Tibial nerve (tissue), 4 donors: Measurements from ENCODE around the gene SIRT7. TPM values are rescaled to one million over a fixed set of nuclear protein-coding genes. Genes with fewer than 3 reads are reported as not detected.
A peak's percentile ranks its signal among the peaks of the same experiment; 100 is the strongest.

Experiments used
- DNase-seq, 2 donors: peaks; one replicate each; pipeline ENCODE4 v3.0.0-alpha.2; 2019; ENCODE audit warnings: low spot score in 2 of 2
- H3K27ac ChIP-seq, 4 donors: fragments of 200-600 bp; sonication (generic) in 3 of 4; one replicate each; pipeline ENCODE4 v1.5.1; 2017 to 2019; ENCODE audit warnings: mild to moderate bottlenecking in 1 of 4
- H3K27me3 ChIP-seq, 2 donors: fragments of 200-600 bp; sonication (generic) in 1 of 2; one replicate each; pipeline versions ENCODE4 v1.5.1 to v1.6.0; 2017 to 2019
- H3K36me3 ChIP-seq, 3 donors: fragments of 200-600 bp; sonication (generic); one replicate each; pipeline ENCODE4 v1.5.1; 2018 to 2019
- H3K4me1 ChIP-seq, 4 donors: fragments of 200-600 bp; sonication (generic) in 3 of 4; one replicate each; pipeline ENCODE4 v1.5.1; 2017 to 2019
- H3K4me3 ChIP-seq, 4 donors: fragments of 200-600 bp; sonication (generic) in 3 of 4; one replicate each; pipeline ENCODE4 v1.5.1; 2017 to 2019; ENCODE audit warnings: mild to moderate bottlenecking in 1 of 4, moderate library complexity in 1 of 4
- H3K9me3 ChIP-seq, 4 donors: fragments of 200-600 bp; sonication (generic) in 3 of 4; one replicate each; pipeline ENCODE4 v1.5.1; 2017 to 2019
- EP300 ChIP-seq, 2 donors: sonication (generic); formaldehyde crosslinking; IDR thresholded peaks; one replicate each; pipeline ENCODE4 v1.6.1; 2017; ENCODE audit warnings: antibody characterized with exemption in 2 of 2, mild to moderate bottlenecking in 1 of 2
- POLR2A ChIP-seq, 2 donors: fragments of 450-650 bp; IDR thresholded peaks; one replicate each; pipeline ENCODE4 v1.6.1; 2017; ENCODE audit warnings: antibody characterized with exemption in 2 of 2, mild to moderate bottlenecking in 2 of 2, moderate library complexity in 2 of 2
- WGBS, 2 donors: methylation state at CpG; one replicate each; pipeline ENCODE4 v1.1.5; 2018; 5-methylcytosine and 5-hydroxymethylcytosine counted together
- total RNA-seq, 4 donors: library from RNA; depleted of rRNA; stranded (reverse); fragments of >200 nt; gene quantifications; one replicate each; pipeline ENCODE4 v1.1.0, GENCODE V29; 2016
- TF ChIP-seq, protein P1 (sequence below), 5 experiments: fragments of 200-600 bp in 3 of 5; fragments of 450-650 bp in 2 of 5; sonication (generic) in 3 of 5; IDR thresholded peaks; one replicate each; pipeline ENCODE4 v1.5.1; 2016 to 2019; ENCODE audit warnings: antibody characterized with exemption in 5 of 5, mild to moderate bottlenecking in 3 of 5, moderate library complexity in 2 of 5

Gene SIRT7
- total RNA-seq, 4 donors from 2014 or later: 22.3 to 42.2 (median 30.7) TPM

DNA sequence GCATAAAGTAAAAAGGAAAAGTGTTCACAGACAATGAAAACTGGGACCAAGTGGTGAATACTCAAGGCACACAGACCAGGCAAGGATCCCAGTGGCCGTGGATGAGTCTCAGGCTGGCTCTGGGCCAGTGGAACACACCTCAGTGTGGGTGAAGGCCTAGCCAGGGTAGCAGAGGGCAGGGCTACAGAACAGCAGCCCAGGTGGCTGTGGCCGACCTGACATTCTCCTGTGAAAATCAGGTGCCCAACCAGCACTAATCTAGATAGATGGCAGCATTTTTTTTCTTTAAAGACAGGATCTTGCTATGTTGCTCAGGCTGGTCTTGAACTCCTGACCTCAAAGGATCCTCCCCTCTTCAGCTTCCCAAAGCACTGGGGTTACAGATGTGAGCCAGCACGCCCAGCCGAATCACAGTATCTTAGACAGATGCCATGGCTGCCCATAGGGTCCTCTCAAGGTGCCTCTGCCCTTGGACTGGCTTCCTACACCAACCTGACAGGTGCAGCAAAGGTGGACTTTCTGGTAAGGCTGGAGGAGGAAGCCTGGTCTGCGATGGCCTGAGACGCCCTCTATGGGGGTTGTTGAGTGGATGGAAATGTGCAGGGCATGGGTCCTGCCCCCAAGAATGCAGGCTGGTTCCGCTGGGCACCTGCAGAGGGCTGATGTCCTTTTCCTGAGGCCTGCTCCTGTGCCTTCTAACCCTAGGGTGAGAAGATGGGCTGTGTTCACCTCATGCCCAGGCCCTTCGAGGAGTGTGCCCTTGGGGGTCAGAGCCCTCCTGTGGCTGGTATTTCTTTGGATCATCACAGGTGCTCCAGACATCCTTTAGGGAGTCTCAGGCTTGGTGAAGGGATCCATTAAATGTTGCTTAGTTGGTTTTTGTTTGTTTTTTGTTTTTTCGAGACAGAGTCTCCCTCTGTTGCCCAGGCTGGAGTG, 53.9 kb downstream of the SIRT7 start:
- H3K27me3 ChIP-seq: no peaks in the 10 kb centered on the region
- H3K4me3 ChIP-seq: no peak overlapping the region
- H3K27ac ChIP-seq: peak overlapping the region in 1 of 4 donors; percentile 32
- peaks cover 0 to 61% (median 10%) of the 10 kb centered on the region in 3 donors for H3K36me3 ChIP-seq
- H3K4me1 ChIP-seq: peaks cover 0 to 71% (median 34%) of the 10 kb centered on the region in 4 donors
- no peaks in the 10 kb centered on the region for H3K9me3 ChIP-seq
- DNase-seq: no peak
- TF ChIP-seq, protein P1, sequence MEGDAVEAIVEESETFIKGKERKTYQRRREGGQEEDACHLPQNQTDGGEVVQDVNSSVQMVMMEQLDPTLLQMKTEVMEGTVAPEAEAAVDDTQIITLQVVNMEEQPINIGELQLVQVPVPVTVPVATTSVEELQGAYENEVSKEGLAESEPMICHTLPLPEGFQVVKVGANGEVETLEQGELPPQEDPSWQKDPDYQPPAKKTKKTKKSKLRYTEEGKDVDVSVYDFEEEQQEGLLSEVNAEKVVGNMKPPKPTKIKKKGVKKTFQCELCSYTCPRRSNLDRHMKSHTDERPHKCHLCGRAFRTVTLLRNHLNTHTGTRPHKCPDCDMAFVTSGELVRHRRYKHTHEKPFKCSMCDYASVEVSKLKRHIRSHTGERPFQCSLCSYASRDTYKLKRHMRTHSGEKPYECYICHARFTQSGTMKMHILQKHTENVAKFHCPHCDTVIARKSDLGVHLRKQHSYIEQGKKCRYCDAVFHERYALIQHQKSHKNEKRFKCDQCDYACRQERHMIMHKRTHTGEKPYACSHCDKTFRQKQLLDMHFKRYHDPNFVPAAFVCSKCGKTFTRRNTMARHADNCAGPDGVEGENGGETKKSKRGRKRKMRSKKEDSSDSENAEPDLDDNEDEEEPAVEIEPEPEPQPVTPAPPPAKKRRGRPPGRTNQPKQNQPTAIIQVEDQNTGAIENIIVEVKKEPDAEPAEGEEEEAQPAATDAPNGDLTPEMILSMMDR (IDR thresholded peaks at IDR 0.05): no peak
- no peak for TF ChIP-seq EP300 (IDR thresholded peaks at IDR 0.05)
- TF ChIP-seq POLR2A (IDR thresholded peaks at IDR 0.05): no peak
- 66 to 80% methylated on average over 6 to 7 of the region's 9 CpGs for WGBS, 2 donors

DNA sequence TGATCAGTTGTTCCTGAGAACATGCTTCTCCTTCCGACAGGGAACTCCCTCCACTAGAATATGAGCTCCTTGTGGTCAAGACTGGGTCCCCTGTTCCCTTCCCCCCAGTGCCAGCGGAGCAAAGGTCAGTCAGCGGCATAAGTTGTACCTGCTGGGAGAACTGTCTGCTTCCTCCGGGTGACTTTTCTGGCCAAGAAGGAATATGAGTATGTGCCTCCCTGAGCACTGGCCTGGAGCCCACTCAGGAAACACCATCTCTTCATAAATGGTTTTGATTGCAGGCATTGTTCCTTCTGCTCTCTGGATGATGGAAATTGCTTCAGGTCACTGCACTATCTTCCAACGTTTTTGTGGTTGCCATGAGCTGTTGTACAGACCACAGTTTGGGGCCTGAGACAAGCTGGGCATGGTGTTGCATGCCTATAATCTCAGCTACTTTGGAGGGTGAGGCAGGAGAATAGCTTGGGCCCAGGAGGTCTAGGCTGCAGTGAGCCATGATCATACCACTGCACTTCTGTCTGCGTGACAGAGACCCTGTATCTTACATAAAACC, 54.8 kb downstream of the SIRT7 start:
- no peaks in the 10 kb centered on the region for H3K9me3 ChIP-seq
- TF ChIP-seq, protein P1 (IDR thresholded peaks at IDR 0.05): no peak
- TF ChIP-seq POLR2A (IDR thresholded peaks at IDR 0.05) (no peak), EP300 (IDR thresholded peaks at IDR 0.05) (no peak)
- peaks cover 0 to 61% (median 3%) of the 10 kb centered on the region in 3 donors for H3K36me3 ChIP-seq
- H3K27ac ChIP-seq: peak overlapping the region in 2 of 4 donors; percentile 2 to 12
- H3K4me1 ChIP-seq: peaks cover 0 to 71% (median 36%) of the 10 kb centered on the region in 4 donors
- H3K4me3 ChIP-seq: no peak overlapping the region
- DNase-seq: no peak
- WGBS, 2 donors: 73 to 78% methylated on average over 6 of the region's 6 CpGs
- H3K27me3 ChIP-seq: no peaks in the 10 kb centered on the region

Other genes starting within 250 kb of the SIRT7 start
- gene ARL16, start 234.4 kb downstream of the SIRT7 start, total RNA-seq: 10 to 100 TPM; 22.1 to 37.9 (median 34.3) TPM
- 100 to 1,000 TPM in 2 of 4 donors, 10 to 100 TPM in 2; 75.2 to 166 (median 104) TPM for gene HGS, start 234.2 kb downstream of the SIRT7 start, total RNA-seq
- gene MRPL12, start 214.8 kb downstream of the SIRT7 start, total RNA-seq: 10 to 100 TPM; 26.1 to 63.3 (median 35.8) TPM
- 10 to 100 TPM; 10.8 to 32.1 (median 22.6) TPM for gene SLC25A10, start 205.9 kb downstream of the SIRT7 start, total RNA-seq
- gene GCGR, start 114.0 kb downstream of the SIRT7 start, total RNA-seq: 10 to 100 TPM in 2 of 4 donors, 1 to 10 TPM in 2; 1.8 to 14.7 (median 8.1) TPM
- 100 to 1,000 TPM in 1 of 4 donors, 10 to 100 TPM in 3; 78.7 to 105 (median 92.5) TPM for gene MCRIP1, start 84.9 kb downstream of the SIRT7 start, total RNA-seq
- 1 to 10 TPM in 1 of 4 donors, not detected in 3; 2.6 TPM for gene PPP1R27, start 83.1 kb downstream of the SIRT7 start, total RNA-seq
- 100 to 1,000 TPM; 385 to 594 (median 472) TPM for gene P4HB, start 57.6 kb downstream of the SIRT7 start, total RNA-seq
- gene ARHGDIA, start 46.8 kb downstream of the SIRT7 start, total RNA-seq: 100 to 1,000 TPM; 190 to 484 (median 237) TPM
- 10 to 100 TPM; 44.5 to 67.2 (median 63.5) TPM for gene ALYREF, start 26.6 kb downstream of the SIRT7 start, total RNA-seq
- gene ANAPC11, start 26.5 kb downstream of the SIRT7 start, total RNA-seq: 100 to 1,000 TPM in 3 of 4 donors, 10 to 100 TPM in 1; 95.4 to 116 (median 106) TPM
- 1 to 10 TPM in 3 of 4 donors, not detected in 1; 4.2 to 8.7 (median 5.4) TPM for gene NPB, start 15.9 kb downstream of the SIRT7 start, total RNA-seq
- gene PCYT2, start 6.8 kb downstream of the SIRT7 start, total RNA-seq: 10 to 100 TPM; 36.0 to 64.9 (median 46.6) TPM
- 10 to 100 TPM; 17.9 to 25.5 (median 22.5) TPM for gene MAFG, start 9.6 kb upstream of the SIRT7 start, total RNA-seq
- 1 to 10 TPM; 6.3 to 9.9 (median 6.9) TPM for gene PYCR1, start 19.1 kb upstream of the SIRT7 start, total RNA-seq
- gene MYADML2, start 29.1 kb upstream of the SIRT7 start, total RNA-seq: not detected
- not detected for gene NOTUM, start 43.0 kb upstream of the SIRT7 start, total RNA-seq
- 10 to 100 TPM; 32.9 to 82.8 (median 55.6) TPM for gene ASPSCR1, start 59.5 kb upstream of the SIRT7 start, total RNA-seq
- gene CENPX, start 104.7 kb upstream of the SIRT7 start, total RNA-seq: 100 to 1,000 TPM in 1 of 4 donors, 10 to 100 TPM in 3; 69.9 to 143 (median 78.0) TPM
- gene LRRC45, start 105.1 kb upstream of the SIRT7 start, total RNA-seq: 10 to 100 TPM; 13.1 to 25.8 (median 15.3) TPM
- 10 to 100 TPM in 1 of 4 donors, 1 to 10 TPM in 3; 2.4 to 14.7 (median 5.4) TPM for gene RAC3, start 113.5 kb upstream of the SIRT7 start, total RNA-seq
- gene DCXR, start 119.5 kb upstream of the SIRT7 start, total RNA-seq: 100 to 1,000 TPM; 236 to 347 (median 269) TPM
- 10 to 100 TPM; 43.5 to 70.2 (median 64.4) TPM for gene RFNG, start 133.6 kb upstream of the SIRT7 start, total RNA-seq
- gene GPS1, start 133.7 kb upstream of the SIRT7 start, total RNA-seq: 100 to 1,000 TPM in 2 of 4 donors, 10 to 100 TPM in 2; 74.9 to 134 (median 92.9) TPM
- gene DUS1L, start 147.6 kb upstream of the SIRT7 start, total RNA-seq: 100 to 1,000 TPM in 2 of 4 donors, 10 to 100 TPM in 2; 85.2 to 179 (median 106) TPM
- gene FASN, start 180.1 kb upstream of the SIRT7 start, total RNA-seq: 100 to 1,000 TPM; 129 to 319 (median 160) TPM